ENCODE data around the gene BMP8B.
"Not testable (repeated sequence)": the region's sequence is repeated elsewhere in the genome, so short reads cannot be mapped to it uniquely, and the experiment has no call there.

BMP8B gene, protein sequence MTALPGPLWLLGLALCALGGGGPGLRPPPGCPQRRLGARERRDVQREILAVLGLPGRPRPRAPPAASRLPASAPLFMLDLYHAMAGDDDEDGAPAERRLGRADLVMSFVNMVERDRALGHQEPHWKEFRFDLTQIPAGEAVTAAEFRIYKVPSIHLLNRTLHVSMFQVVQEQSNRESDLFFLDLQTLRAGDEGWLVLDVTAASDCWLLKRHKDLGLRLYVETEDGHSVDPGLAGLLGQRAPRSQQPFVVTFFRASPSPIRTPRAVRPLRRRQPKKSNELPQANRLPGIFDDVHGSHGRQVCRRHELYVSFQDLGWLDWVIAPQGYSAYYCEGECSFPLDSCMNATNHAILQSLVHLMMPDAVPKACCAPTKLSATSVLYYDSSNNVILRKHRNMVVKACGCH

DNA sequence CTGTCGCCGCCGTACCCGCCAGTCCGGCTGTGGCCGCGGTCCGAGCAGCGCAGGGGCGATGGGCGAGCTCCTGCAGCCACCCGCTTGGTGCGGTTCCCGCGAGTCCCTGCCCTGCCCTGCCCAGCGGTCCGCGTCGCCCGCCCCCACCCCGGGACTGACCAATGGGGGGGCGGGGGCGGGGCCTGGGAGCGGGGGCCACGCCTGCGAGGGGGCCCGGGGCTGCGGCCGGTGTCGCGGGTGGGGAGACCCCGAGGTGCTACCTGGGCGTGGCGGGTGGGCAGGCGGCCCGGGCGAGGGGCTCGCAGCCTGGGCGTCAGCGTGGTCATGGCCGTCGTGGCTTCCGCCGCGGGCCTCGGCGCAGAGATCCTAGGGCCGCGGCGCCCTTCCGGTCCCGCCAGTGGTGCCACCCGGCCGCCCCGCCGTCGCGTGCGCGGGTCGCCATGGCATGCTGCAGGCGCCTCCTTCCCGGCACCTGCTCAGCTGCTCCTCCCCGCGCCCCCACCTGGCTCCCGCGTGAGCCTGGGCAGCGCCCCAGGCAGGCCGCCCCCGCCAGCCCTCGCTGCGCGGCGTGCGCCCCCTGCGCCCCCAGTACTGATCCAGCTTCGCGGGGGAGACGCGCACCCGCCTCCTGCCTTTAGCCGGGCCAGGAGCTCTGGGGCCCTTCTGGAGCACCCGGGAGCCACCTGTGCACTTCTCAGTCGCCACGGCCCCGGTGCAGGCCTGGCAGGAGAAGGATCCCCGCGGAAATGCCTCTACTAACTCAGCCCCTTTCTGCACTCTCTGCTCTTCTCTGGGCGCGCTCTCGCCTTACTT is at the start of gene BMP8B:
TSS of gene BMP8B (minus strand) at position 108 of the 813 bp plus-strand sequence. CDS start 380 bp downstream, outside the sequence.
- peak; percentile 97 for DNase-seq

DNA sequence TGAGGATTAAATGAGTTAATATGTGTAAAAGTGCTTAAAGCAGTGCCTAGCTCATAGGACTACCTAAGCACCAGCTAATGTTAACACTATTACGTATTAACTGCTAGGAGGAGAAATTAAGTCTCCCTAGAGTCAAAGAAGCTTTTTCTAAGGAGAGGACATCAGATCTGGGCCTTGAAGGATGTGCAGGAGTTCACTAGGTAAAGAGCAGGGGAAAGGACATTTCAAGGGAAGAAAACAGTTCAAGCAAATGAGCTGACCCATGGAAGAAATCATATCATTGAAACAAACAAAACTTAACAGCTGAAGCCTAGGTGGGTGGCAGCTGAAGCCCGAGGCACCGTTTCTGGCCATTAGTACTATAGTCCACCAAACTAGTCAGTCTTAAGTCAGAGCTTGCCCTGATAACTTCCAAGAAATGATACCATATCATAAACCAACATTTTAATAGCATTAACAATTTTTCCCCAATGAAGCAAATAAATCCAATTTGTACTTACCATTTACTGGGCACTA is 48.0 kb upstream of the BMP8B start:
- DNase-seq: no peak

- no peak for DNase-seq
Measured at GRCh38 chr1:39835935-39836594, 47.4 kb upstream of the BMP8B start.

DNA sequence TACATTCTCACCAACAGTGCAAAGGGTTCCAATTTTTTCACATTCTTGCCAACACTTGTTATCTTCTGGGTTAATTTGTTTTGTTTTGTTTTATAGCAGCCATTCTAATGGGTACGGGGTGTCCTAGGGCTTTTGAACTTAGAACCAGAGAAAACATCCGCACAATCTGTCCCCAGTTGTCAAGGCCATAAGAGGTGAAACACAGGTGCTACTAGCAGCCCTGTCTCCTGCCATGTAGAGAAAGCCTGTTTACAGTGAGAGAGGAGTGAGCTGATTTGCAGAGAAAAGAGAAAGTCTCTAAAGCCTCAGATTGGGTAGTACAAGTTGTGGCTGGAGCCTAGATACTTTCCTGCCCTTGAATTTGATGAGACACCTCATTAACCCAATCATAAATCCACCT is 46.4 kb upstream of the BMP8B start:
- DNase-seq: no peak

GRCh38 chr1:39833621-39834385 is 45.1 kb upstream of the BMP8B start:
- DNase-seq: no peak

DNA sequence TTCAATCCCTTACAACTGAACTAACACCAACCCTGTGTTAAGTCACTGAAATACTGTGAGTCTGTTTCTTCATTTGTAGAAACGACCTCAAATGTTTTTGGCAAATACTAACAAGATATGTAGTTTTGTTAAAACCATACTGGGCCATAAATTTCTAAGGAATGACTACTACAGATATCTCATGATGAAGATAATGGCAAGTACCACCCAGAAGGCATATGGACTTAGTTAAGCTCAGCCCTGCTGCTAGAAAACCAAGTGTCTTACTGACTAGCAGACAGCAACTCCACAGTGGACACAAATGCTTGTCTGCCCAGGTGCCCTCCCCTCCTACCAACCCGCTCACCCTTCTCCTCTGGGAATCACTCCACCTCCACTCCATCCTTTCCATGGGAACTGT is 44.5 kb upstream of the BMP8B start:
- peak; percentile 90 for DNase-seq

DNA sequence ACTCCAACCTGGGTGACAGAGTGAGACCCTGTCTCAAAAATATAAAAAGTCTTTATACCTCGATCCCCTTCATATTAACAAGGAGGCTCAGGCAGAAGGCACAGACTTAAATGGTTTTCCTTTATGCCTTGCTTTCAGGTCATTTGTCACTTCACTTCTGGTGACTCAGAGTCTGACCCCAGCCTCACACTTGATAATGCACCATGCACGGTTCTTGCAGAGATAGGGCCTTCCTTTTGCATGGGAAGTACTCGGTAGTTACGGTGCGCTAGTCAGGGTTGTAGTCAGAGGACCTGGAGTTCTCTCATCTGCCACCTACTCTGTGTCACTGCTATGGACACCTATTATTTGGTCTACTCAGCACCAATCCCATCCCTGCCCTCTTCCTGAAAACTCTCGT is 43.6 kb upstream of the BMP8B start:
- DNase-seq: no peak

DNA sequence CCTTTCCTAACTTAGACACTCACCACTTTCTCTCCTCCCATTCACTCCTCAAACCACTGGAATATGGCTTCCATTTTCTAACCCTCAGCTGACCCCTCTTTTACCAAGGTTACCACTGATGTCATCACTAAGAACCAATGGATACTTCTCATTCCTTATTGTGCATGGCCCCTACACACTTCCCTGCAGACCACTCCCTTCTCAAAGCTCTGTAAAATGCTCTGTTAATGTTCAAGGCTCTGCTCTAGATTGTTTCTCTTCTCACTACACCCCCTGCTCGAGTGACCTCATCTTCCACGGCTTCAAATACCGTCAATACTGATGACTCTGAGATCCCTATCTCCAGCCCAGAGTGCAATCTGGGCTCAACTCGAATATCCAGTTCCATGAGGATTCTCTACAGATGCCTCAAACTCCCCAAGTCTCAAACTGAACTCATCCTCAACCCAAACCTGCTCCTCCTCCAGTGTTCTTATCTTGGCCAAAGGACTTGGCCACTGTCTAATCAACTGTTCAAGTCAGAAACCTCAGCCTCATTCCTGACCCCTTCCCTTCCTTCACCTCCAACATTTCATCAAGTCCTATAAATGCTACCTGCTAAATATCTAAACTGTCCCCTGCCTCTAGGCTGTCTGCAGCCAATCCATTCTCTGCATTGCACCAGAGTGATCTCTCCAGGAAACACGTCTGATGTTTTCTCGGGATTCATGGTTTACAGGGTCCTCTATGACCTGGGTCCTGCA is 41.3 kb upstream of the BMP8B start:
- no peak for DNase-seq

- no peak for DNase-seq
Measured at GRCh38 chr1:39828734-39829133, 40.1 kb upstream of the BMP8B start.

GRCh38 chr1:39828255-39828654 is 39.6 kb upstream of the BMP8B start:
- not testable (repeated sequence) for DNase-seq

DNA sequence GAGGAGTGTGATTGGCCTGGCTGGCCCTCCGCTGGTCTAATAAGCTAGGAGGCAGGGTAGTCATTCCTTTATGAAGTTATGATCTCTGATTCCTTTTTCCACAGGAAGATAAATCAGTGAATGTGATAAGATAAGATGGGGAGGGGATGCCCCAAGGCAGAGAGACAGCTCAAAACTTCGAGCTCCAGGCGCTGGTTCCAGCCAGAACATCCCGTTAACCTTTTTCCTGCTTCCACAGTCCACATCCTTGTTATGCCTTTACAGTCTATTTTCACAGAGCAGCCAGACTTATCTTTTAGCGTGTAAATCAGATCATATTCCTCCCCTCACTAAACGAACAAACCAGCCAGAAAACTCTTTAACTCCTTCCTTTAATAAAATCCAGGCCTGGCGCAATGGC is 38.5 kb upstream of the BMP8B start:
- DNase-seq: no peak

GRCh38 chr1:39826583-39826982 is 37.9 kb upstream of the BMP8B start:
- no peak for DNase-seq

DNA sequence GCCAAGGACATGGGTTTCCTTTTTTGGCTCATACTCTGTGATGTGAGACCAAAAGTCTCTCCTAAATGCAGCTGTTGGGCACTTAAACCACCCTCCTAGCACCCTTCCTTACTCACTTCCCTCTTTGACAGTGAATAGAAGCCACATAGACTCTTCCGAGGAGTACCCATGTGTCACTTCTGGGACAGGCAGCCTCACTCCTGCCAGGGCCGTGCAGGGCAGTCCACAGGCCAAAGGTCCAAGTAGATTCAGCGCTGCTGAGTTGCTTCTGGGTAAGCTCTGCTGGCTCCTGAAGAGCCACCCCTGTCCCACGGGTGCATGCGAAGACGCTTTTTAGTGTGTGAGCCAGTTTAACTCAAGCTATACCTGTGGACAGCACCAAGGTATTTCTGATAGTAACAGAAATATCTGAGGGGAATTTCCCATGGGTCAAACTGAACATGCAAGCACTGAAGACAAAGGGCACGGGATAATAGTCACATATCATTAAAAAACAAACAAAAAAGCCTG is 36.8 kb upstream of the BMP8B start:
- DNase-seq: no peak

DNA sequence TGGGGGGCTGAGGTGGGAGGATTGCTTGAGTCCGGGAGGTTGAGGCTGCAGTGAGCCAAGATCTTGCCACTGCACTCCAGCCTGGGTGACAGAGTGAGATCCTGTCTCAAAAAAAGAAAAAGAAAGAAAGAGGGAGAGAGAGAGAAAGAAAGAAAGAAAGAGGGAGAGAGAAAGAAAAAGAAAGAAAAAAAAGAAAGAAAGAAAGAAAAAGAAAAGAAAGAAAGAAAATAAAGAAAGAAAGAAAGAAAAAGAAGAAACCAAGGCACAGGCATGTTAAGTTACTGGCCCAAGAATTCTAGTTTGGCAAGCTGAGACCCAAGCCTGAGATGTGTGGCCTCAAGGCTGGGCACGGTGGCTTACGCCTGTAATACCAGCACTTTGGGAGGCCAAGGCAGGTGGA is 34.8 kb upstream of the BMP8B start:
- not testable (repeated sequence) for DNase-seq

DNA sequence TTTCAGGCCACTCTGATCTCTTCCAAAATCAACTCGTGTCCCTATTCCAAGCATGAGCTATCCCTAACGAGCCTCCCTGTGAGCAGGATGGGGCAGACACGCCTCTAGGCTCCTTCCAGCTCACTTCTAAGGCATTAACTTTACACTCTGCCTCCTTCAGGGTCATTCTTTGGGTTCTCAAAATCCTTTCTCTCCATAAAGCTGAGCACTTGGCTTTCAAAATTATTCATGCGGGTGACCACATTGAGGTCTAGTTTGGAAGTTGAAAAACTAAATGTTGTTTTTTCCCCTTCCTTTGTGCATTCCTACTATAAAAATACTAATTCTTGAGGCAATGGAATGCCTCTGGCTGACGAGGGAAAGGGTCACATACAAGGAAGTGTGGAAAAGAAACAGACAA is 33.5 kb upstream of the BMP8B start:
- no peak for DNase-seq

DNA sequence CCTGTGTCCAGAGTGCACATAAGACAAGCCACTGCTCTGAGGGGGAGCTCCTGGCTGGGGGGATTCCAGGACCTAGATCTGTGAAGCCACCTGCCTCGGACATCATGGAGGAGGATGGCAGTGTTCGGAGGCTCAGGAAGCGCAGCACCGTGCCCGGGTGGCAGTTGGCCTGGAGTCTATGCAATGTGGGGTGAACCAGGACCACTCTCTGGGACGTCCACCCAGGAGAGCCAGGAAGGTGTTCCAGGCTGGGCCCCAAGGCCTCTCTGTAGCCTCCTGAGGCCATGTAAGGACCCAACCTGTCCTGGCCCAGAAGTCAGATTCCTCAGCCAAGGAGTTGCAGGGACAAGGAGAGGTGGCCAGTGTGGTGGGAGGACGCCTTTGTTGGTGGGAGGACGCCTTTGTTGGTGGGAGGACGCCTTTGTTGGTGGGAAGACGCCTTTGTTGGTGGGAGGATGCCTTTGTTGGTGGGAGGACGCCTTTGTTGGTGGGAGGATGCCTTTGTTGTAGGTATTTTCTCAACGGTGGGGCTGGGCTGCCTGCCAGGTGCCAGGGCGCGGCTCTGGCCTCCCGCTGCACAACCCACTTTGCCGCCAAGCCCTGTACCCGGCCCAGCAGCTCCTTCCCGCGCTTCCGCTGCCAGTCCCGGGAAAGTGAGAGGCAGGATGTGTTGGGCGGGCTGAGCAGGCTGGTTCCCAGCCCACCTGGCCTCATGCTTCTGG is 30.6 kb upstream of the BMP8B start:
- DNase-seq: no peak

DNA sequence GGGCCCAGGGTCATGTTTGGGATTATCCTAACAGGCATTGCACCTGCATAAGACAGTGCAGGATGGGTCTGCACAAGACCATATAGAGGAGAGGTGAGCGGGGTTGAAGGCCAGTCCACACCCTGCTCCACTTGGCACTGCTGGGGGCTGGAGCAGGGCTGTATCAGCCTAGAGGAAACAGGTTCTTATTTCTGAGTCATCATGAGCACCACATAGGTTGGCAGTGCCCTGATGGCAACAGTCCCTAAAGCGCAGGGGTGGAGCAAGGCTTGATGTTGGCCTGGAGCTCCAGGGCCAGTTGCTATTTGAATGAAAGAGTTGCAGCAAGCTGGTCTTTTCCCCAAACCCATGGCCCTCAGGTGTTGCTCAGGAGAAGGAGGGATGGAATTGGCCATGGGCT is 29.8 kb upstream of the BMP8B start:
- no peak for DNase-seq

GRCh38 chr1:39817091-39817932 is 28.6 kb upstream of the BMP8B start:
- DNase-seq: peak; percentile 91

- DNase-seq: peak; percentile 98
Measured at GRCh38 chr1:39816415-39817090, 27.9 kb upstream of the BMP8B start.
